Lower leg skin (tissue), 4 donors: ENCODE measurements around the gene CDH23. TPM values are rescaled to one million over a fixed set of nuclear protein-coding genes. Genes with fewer than 3 reads are reported as not detected.

Source experiments
- DNase-seq, 2 donors: peaks; one replicate each; pipeline ENCODE4 v3.0.0-alpha.2; 2019; ENCODE audit warnings: low spot score in 2 of 2
- H3K4me3 ChIP-seq: fragments of 200-600 bp; sonication (generic); 2 replicates; pipeline ENCODE4 v1.5.1; 2017; ENCODE audit warnings: mild to moderate bottlenecking, low read depth; ENCODE audit not compliant: poor library complexity, severe bottlenecking
- CTCF ChIP-seq, 3 donors: fragments of 450-650 bp; IDR thresholded peaks; one replicate each; pipeline ENCODE4 v1.5.1; 2016; ENCODE audit warnings: antibody characterized with exemption in 3 of 3, mild to moderate bottlenecking in 3 of 3, moderate library complexity in 2 of 3
- POLR2A ChIP-seq, 2 donors: fragments of 450-650 bp; IDR thresholded peaks; one replicate each; pipeline ENCODE4 v1.6.1; 2016 to 2017; ENCODE audit warnings: antibody characterized with exemption in 2 of 2, mild to moderate bottlenecking in 1 of 2, moderate library complexity in 1 of 2
- WGBS, 2 donors: methylation state at CpG; one replicate each; pipeline ENCODE4 v1.1.5; 2018; 5-methylcytosine and 5-hydroxymethylcytosine counted together
- intact Hi-C: fragments of 100-400 bp; cut with DNase I; formaldehyde crosslinking; loops from one replicate; pipeline ENCODE4 v1.15.0; 2023; ENCODE audit warnings: low total_unique reads
- total RNA-seq, 4 donors: library from RNA; depleted of rRNA; stranded (reverse); fragments of >200 nt; gene quantifications; one replicate each; pipeline ENCODE4 v1.1.0, GENCODE V29; 2016

The CDH23 gene
- total RNA-seq, 4 donors from 2014 or later = 1.7 to 9.2 (median 2.6) TPM

- no peak for DNase-seq
Measured at GRCh38 chr10:71366690-71367089, 30.0 kb upstream of the CDH23 start.

GRCh38 chr10:71367271-71367670 is 29.4 kb upstream of the CDH23 start:
- intact Hi-C loops = no loop called here
- WGBS, 2 donors = 80 to 81% methylated on average over 2 of the region's 2 CpGs
- DNase-seq = no peak
- H3K4me3 ChIP-seq = no peak overlapping the region
- TF ChIP-seq POLR2A (IDR thresholded peaks at IDR 0.05) (no peak), CTCF (IDR thresholded peaks at IDR 0.05) (no peak)

More at GRCh38 chr10:71366690-71367089, 30.0 kb upstream of the CDH23 start:
- intact Hi-C loops = no loop called here
- no peak overlapping the region for H3K4me3 ChIP-seq
- WGBS, 2 donors = 75 to 77% methylated on average over 8 of the region's 8 CpGs
- TF ChIP-seq POLR2A (IDR thresholded peaks at IDR 0.05) (no peak), CTCF (IDR thresholded peaks at IDR 0.05) (no peak)

- intact Hi-C loops = no loop called here
- TF ChIP-seq CTCF (IDR thresholded peaks at IDR 0.05) (no peak), POLR2A (IDR thresholded peaks at IDR 0.05) (no peak)
- WGBS, 2 donors = 83 to 100% methylated on average over 1 of the region's 1 CpG
- DNase-seq = no peak
- H3K4me3 ChIP-seq = no peak overlapping the region
Measured at GRCh38 chr10:71368176-71368575, 28.5 kb upstream of the CDH23 start.

- 56 to 81% methylated on average over 2 of the region's 2 CpGs for WGBS, 2 donors
- intact Hi-C loops = no loop called here
- TF ChIP-seq POLR2A (IDR thresholded peaks at IDR 0.05) (no peak), CTCF (IDR thresholded peaks at IDR 0.05) (no peak)
- H3K4me3 ChIP-seq = no peak overlapping the region
- no peak for DNase-seq
Measured at GRCh38 chr10:71368643-71369042, 28.1 kb upstream of the CDH23 start.

GRCh38 chr10:71369602-71370001 is 27.1 kb upstream of the CDH23 start:
- WGBS, 2 donors = 85 to 89% methylated on average over 1 of the region's 1 CpG
- no peak for DNase-seq
- intact Hi-C loops = no loop called here
- no peak for TF ChIP-seq CTCF (IDR thresholded peaks at IDR 0.05)
- TF ChIP-seq POLR2A (IDR thresholded peaks at IDR 0.05) = no peak
- H3K4me3 ChIP-seq = no peak overlapping the region

GRCh38 chr10:71370031-71370430 is 26.7 kb upstream of the CDH23 start:
- intact Hi-C loops = no loop called here
- DNase-seq = no peak
- no peak for TF ChIP-seq CTCF (IDR thresholded peaks at IDR 0.05)
- TF ChIP-seq POLR2A (IDR thresholded peaks at IDR 0.05) = no peak
- 60 to 75% methylated on average over 3 of the region's 3 CpGs for WGBS, 2 donors
- no peak overlapping the region for H3K4me3 ChIP-seq
